GM21447 (cell line): Measurements from ENCODE around the gene RPTOR.
A peak's percentile ranks its signal among the peaks of the same experiment; 100 is the strongest.
"Not testable (repeated sequence)": the region's sequence is repeated elsewhere in the genome, so short reads cannot be mapped to it uniquely, and the experiment has no call there.

Experiments used
- ATAC-seq: cut with Tn5 transposase; IDR thresholded peaks from one replicate; pipeline ENCODE4 v1.9.1; 2021; ENCODE audit not compliant: unreplicated experiment

Gene RPTOR

GRCh38 chr17:80539022-80539641 lies 5.5 kb upstream of the RPTOR start:
- ATAC-seq = no peak

- no peak for ATAC-seq
Measured at GRCh38 chr17:80545499-80545826, 825 bp downstream of the RPTOR start.

GRCh38 chr17:80546267-80546666 lies 1.6 kb downstream of the RPTOR start:
- ATAC-seq = no peak

GRCh38 chr17:80552523-80552922 lies 7.9 kb downstream of the RPTOR start:
- ATAC-seq = no peak

- ATAC-seq = no peak
Measured at GRCh38 chr17:80555266-80555665, 10.6 kb downstream of the RPTOR start.

GRCh38 chr17:80558046-80558445 lies 13.4 kb downstream of the RPTOR start:
- no peak for ATAC-seq

GRCh38 chr17:80559825-80560251 lies 15.2 kb downstream of the RPTOR start:
- ATAC-seq = no peak

- no peak for ATAC-seq
Measured at GRCh38 chr17:80561541-80562114, 17.0 kb downstream of the RPTOR start.

GRCh38 chr17:80564545-80564944 lies 19.9 kb downstream of the RPTOR start:
- no peak for ATAC-seq

GRCh38 chr17:80565343-80566053 lies 20.9 kb downstream of the RPTOR start:
- ATAC-seq = no peak

GRCh38 chr17:80566054-80566400 lies 21.4 kb downstream of the RPTOR start:
- no peak for ATAC-seq

- no peak for ATAC-seq
Measured at GRCh38 chr17:80568246-80568645, 23.6 kb downstream of the RPTOR start.

- ATAC-seq = no peak
Measured at GRCh38 chr17:80569924-80570323, 25.3 kb downstream of the RPTOR start.

GRCh38 chr17:80573701-80574100 lies 29.1 kb downstream of the RPTOR start:
- no peak for ATAC-seq

- ATAC-seq = no peak
Measured at GRCh38 chr17:80574496-80574895, 29.9 kb downstream of the RPTOR start.

- ATAC-seq = peak; percentile 67
Measured at GRCh38 chr17:80575057-80575875, 30.6 kb downstream of the RPTOR start.

GRCh38 chr17:80577876-80578570 lies 33.4 kb downstream of the RPTOR start:
- no peak for ATAC-seq

- not testable (repeated sequence) for ATAC-seq
Measured at GRCh38 chr17:80578668-80579388, 34.2 kb downstream of the RPTOR start.

- ATAC-seq = no peak
Measured at GRCh38 chr17:80582165-80582564, 37.5 kb downstream of the RPTOR start.

- no peak for ATAC-seq
Measured at GRCh38 chr17:80584176-80584905, 39.7 kb downstream of the RPTOR start.
